GM12878 (cell line): Measurements from ENCODE around the gene CCDC88C. TPM values are rescaled to one million over a fixed set of nuclear protein-coding genes. Genes with fewer than 3 reads are reported as not detected.

Experiments
- BCL11A ChIP-seq: IDR thresholded peaks from 2 replicates; pipeline ENCODE4 v1.6.1; 2011; ENCODE audit warnings: low read depth, low read length
- CHD2 ChIP-seq: IDR thresholded peaks from 2 replicates; pipeline ENCODE4 v1.6.1; 2011; ENCODE audit warnings: low read depth, low read length, improper control_type of control experiment, borderline replicate concordance
- CREM ChIP-seq: IDR thresholded peaks from 2 replicates; pipeline ENCODE4 v1.6.1; 2014; ENCODE audit warnings: antibody characterized with exemption, low read depth
- ESRRA ChIP-seq: IDR thresholded peaks from 2 replicates; pipeline ENCODE4 v1.6.1; 2012; ENCODE audit warnings: mild to moderate bottlenecking, low read length, improper control_type of control experiment
- HCFC1 ChIP-seq: fragments of 150-350 bp; IDR thresholded peaks from 2 replicates; pipeline ENCODE4 v1.6.1; 2014; ENCODE audit warnings: low read length
- JUNB ChIP-seq: IDR thresholded peaks from 2 replicates; pipeline ENCODE4 v1.6.1; 2016; ENCODE audit warnings: antibody characterized with exemption, mild to moderate bottlenecking
- KDM1A ChIP-seq: fragments of 200-600 bp; sonication (generic); IDR thresholded peaks from 2 replicates; pipeline ENCODE4 v1.6.1; 2016; ENCODE audit warnings: borderline replicate concordance
- KLF5 ChIP-seq: fragments of 450-650 bp; IDR thresholded peaks from 2 replicates; pipeline ENCODE4 v1.6.1; 2014; ENCODE audit warnings: mild to moderate bottlenecking; ENCODE audit not compliant: partially characterized antibody
- MTA2 ChIP-seq: fragments of 450-650 bp; IDR thresholded peaks from 2 replicates; pipeline ENCODE4 v1.6.1; 2016; ENCODE audit warnings: low read depth, mild to moderate bottlenecking, moderate library complexity
- TBL1XR1 ChIP-seq: IDR thresholded peaks from 2 replicates; pipeline ENCODE4 v1.6.1; 2012; ENCODE audit warnings: low read depth, low read length, improper control_type of control experiment
- ZNF24 ChIP-seq: fragments of 450-650 bp; IDR thresholded peaks from 2 replicates; pipeline ENCODE4 v1.6.1; 2017; ENCODE audit warnings: antibody characterized with exemption, mild to moderate bottlenecking
- polyA plus RNA-seq, 11 experiments: library from polyadenylated mRNA; depleted of rRNA in 4 of 11; unstranded in 6 of 11; stranded (reverse) in 5 of 11; fragments of >200 nt; fragmentation: Nextera tagmentation in 4 of 11; fragmentation: Illumina TruSeq in 1 of 11; extraction: Ambion mirVana in 4 of 11; extraction: Trizol in 1 of 11; gene quantifications; 1 replicate in 1 of 11; 2 replicates in 10 of 11; pipeline versions ENCODE4 v1.2.1 to v1.2.3, GENCODE V29; 2011 to 2016; ENCODE audit warnings: inconsistent platforms in 2 of 11, missing spikeins in 2 of 11, low read depth in 1 of 11
- total RNA-seq, 4 experiments: library from RNA; depleted of rRNA in 3 of 4; stranded (reverse); fragments of >200 nt in 3 of 4; fragmentation: Illumina TruSeq in 1 of 4; extraction: Trizol in 1 of 4; gene quantifications; 2 replicates each; pipeline versions ENCODE4 v1.2.1 to v1.2.3, GENCODE V29; 2013 to 2021
- TF ChIP-seq, protein P1 (sequence below): fragments of 450-650 bp; IDR thresholded peaks from 2 replicates; pipeline ENCODE4 v1.6.1; 2018; ENCODE audit warnings: mild to moderate bottlenecking, low read depth, moderate library complexity; ENCODE audit not compliant: partially characterized antibody
- TF ChIP-seq, protein P2 (sequence below): fragments of 450-650 bp; IDR thresholded peaks from 2 replicates; pipeline ENCODE4 v1.6.1; 2017; ENCODE audit warnings: low read depth, mild to moderate bottlenecking, moderate library complexity

The CCDC88C gene
- total and polyA plus RNA-seq, 10 of the 15 experiments (the other 5 are each of a cell fraction or from before 2014, with no cell fraction given), result 4.0 to 79.6 (median 36.6) TPM

DNA sequence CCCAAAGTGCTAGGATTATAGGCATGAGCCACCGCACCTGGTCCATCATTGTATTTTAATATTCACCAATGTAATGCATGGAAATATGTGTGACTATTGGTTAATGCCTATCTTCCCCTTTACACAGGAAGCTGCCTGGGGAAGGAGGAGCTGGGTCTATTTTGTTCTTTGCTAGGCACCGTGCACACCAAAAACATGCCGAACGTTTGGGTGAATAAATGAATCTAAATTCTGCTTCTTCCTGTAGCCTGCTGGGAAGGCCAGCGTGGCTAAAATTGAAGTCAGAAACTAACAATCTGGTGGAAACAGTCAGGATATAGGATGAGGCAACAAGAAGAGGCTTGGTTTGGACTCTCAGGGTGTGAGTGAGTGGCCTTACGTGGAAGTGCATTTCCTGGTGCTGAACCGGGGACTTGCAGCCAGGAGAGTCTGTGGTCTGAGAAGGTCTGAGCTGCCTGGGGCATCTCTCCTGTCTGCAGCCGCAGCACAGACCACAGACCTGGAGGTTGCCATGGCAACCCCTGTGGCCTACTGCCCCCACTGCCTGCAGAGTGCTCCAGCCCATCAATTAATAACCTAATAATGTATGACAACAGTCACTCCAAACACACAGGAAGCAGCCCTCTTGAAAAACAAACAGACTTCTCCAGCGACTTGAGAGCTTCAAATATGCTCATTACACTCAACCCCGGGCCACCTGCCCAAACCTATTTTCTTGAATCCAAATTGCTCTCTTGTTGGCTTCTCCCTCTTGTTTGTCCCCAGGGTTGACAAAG, 167.6 kb downstream of the CCDC88C start (continued):
- TF ChIP-seq CHD2 (peak; percentile 76; the same call in 1 of the 2 replicates), ZNF24 (peak; percentile 75), ESRRA (no peak), MTA2 (peak; percentile 81), KLF5 (no peak), KDM1A (no peak), BCL11A (peak; percentile 70), JUNB (no peak), TBL1XR1 (peak; percentile 72; the same call in 1 of the 2 replicates), HCFC1 (no peak), CREM (peak; percentile 39; the same call in 1 of the 2 replicates)
- TF ChIP-seq, protein P1, sequence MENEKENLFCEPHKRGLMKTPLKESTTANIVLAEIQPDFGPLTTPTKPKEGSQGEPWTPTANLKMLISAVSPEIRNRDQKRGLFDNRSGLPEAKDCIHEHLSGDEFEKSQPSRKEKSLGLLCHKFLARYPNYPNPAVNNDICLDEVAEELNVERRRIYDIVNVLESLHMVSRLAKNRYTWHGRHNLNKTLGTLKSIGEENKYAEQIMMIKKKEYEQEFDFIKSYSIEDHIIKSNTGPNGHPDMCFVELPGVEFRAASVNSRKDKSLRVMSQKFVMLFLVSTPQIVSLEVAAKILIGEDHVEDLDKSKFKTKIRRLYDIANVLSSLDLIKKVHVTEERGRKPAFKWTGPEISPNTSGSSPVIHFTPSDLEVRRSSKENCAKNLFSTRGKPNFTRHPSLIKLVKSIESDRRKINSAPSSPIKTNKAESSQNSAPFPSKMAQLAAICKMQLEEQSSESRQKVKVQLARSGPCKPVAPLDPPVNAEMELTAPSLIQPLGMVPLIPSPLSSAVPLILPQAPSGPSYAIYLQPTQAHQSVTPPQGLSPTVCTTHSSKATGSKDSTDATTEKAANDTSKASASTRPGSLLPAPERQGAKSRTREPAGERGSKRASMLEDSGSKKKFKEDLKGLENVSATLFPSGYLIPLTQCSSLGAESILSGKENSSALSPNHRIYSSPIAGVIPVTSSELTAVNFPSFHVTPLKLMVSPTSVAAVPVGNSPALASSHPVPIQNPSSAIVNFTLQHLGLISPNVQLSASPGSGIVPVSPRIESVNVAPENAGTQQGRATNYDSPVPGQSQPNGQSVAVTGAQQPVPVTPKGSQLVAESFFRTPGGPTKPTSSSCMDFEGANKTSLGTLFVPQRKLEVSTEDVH, result no peak
- TF ChIP-seq, protein P2, sequence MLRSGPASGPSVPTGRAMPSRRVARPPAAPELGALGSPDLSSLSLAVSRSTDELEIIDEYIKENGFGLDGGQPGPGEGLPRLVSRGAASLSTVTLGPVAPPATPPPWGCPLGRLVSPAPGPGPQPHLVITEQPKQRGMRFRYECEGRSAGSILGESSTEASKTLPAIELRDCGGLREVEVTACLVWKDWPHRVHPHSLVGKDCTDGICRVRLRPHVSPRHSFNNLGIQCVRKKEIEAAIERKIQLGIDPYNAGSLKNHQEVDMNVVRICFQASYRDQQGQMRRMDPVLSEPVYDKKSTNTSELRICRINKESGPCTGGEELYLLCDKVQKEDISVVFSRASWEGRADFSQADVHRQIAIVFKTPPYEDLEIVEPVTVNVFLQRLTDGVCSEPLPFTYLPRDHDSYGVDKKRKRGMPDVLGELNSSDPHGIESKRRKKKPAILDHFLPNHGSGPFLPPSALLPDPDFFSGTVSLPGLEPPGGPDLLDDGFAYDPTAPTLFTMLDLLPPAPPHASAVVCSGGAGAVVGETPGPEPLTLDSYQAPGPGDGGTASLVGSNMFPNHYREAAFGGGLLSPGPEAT, result peak; percentile 56
